22Rv1 (cell line): ENCODE results near the gene USP4.

Experiments
- H3K27ac ChIP-seq: fragments of 450-650 bp; 2 replicates; pipeline ENCODE4 v1.5.1; 2017
- ZFX ChIP-seq: fragments of 450-650 bp; IDR thresholded peaks from 2 replicates; pipeline ENCODE4 v1.6.1; 2017; ENCODE audit warnings: antibody characterized with exemption, borderline replicate concordance
- TF ChIP-seq, protein P1 (sequence below): fragments of 450-650 bp; IDR thresholded peaks from 2 replicates; pipeline ENCODE4 v1.5.1; 2017; ENCODE audit warnings: mild to moderate bottlenecking

Gene USP4

DNA sequence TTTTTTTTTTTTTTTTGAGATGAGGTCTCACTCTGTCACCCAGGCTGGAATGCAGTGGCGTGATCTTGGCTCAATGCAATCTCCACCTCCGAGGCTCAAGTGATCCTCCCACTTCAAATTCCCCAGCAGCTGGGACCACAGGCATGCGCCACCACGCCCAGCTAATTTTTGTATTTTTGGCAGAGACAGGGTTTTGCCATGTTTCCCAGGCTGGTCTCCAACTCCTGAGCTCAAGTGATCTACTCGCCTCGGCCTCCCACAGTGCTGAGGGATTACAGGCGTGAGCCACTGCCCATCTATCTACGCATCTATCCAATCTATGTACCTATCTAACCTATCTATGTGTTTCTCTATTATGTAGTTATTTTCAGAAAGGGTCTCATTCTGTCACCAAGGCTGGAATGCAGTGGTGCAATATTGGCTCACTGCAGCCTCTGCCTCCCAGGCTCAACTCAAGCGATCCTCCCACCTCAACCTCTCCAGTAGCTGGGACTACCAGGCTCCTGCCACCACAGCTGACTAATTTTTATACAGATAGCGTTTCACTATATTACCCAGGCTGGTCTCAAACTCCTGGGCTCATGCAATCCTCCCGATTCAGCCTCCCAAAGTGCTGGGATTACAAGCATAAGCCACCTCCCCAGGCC is 38.5 kb upstream of the USP4 start:
- TF ChIP-seq, protein P1, sequence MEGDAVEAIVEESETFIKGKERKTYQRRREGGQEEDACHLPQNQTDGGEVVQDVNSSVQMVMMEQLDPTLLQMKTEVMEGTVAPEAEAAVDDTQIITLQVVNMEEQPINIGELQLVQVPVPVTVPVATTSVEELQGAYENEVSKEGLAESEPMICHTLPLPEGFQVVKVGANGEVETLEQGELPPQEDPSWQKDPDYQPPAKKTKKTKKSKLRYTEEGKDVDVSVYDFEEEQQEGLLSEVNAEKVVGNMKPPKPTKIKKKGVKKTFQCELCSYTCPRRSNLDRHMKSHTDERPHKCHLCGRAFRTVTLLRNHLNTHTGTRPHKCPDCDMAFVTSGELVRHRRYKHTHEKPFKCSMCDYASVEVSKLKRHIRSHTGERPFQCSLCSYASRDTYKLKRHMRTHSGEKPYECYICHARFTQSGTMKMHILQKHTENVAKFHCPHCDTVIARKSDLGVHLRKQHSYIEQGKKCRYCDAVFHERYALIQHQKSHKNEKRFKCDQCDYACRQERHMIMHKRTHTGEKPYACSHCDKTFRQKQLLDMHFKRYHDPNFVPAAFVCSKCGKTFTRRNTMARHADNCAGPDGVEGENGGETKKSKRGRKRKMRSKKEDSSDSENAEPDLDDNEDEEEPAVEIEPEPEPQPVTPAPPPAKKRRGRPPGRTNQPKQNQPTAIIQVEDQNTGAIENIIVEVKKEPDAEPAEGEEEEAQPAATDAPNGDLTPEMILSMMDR: no peak
- TF ChIP-seq ZFX: no peak
- H3K27ac ChIP-seq: no peak overlapping the region

DNA sequence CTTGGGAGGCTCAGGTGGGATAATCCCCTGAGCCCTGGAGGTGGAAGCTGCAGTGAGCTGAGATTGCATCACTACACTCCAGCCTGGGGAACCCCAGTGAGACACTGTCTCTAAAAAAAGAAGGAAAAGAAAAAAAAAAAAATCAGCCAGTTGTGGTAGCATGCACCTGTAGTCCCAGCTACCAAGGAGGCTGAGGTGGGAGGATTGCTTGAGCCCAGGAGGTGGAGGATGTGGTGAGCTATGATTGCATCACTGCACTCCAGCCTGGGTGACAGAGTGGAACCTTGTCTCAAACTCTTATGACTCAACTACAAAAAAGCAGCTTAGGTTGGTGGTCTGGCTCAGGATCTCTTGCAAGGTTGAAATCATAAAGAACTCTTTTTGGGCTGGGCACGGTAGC is 37.6 kb upstream of the USP4 start:
- no peak overlapping the region for H3K27ac ChIP-seq
- no peak for TF ChIP-seq ZFX
- TF ChIP-seq, protein P1: no peak

DNA sequence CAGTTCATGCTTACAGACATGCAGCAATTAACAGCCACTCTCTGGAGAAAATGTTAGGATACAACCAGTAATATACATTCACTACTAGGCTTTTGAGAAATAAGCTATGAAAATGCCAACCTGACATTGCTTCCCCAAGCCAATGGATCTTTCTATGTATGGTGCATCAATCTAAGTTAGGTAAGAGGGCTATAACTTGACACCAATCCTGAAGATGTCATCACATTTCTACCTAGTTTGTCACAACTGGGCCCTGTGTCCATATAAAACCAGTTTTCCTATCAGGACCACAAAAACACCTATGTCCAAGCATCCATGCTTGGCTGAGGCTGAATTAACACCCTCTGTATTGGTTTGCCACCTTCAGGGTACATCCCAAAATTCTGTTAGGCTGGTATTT is 32.1 kb upstream of the USP4 start:
- H3K27ac ChIP-seq: no peak overlapping the region
- TF ChIP-seq ZFX: no peak
- TF ChIP-seq, protein P1: no peak

DNA sequence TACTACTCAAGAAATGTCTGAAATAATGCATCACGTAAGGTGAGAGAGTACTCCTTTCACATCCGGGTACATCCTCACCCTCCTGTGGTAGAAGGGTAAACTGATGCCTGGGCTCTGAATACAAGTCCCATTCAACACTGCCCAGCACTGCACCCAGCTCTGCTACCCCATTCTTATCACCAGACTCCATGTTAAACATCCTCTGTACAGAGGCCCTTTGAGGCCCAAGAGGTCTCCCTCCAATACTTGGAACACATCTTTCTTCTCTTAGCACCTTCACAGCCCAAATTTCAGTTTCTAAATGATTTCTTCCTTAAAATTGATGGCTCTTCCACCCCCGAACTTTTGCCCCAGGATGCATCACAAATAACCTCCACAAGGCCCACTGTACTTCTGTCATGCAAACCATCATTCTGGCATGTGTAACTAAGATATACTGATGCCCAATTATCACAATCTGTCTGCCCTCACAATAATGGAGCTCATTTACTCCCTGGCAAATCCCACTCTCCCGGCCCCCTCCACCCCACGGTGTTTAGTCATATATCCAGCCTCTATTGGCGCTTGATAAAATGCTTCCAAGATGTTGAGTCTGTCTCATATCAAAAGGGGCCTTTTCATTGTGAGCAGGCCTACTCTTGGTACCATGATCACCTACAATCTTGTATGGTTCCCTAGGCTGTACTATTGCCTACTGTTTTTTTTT is 30.9 kb upstream of the USP4 start:
- no peak for TF ChIP-seq ZFX
- TF ChIP-seq, protein P1: no peak
- no peak overlapping the region for H3K27ac ChIP-seq

DNA sequence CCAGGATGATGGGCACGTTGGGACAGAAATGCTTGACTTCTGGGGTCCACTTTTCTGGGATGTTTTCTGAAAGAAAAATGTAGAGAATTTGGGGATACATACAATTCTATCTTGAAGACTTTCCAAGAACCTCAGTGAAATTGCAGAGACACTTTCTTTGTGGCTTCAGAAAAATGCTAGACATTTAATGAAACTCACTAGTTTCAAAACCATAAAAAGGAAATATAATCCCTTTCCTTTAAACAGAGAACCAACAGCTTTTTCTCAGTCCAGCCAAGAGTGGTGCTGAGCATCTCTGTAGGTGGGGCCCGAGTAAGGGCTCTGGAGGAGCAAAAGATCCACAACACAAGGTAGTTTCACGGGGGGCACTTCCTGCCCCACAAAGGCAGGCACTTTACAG is 22.7 kb upstream of the USP4 start:
- no peak for TF ChIP-seq ZFX
- TF ChIP-seq, protein P1: no peak
- no peak overlapping the region for H3K27ac ChIP-seq

DNA sequence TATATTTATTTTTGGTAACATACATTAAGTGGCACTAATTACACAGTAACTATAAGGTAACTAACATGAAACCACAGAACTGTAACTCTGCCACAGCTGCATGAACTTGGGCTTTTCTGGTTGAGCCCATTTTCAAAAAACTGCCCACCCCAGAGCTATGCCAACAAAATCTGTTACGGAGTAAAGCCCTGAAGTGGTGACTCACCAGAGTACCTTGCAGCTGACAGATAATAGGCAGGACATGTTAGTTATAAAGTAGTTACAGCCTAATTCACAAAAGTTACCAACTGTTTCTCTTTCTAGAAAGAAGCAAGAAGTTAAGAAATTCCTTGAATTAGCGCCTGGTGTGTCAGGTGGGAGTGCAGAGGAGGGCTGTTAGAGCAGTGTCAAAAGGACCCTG is 19.8 kb upstream of the USP4 start:
- TF ChIP-seq, protein P1: no peak
- TF ChIP-seq ZFX: no peak
- H3K27ac ChIP-seq: peak overlapping the region; percentile 97

DNA sequence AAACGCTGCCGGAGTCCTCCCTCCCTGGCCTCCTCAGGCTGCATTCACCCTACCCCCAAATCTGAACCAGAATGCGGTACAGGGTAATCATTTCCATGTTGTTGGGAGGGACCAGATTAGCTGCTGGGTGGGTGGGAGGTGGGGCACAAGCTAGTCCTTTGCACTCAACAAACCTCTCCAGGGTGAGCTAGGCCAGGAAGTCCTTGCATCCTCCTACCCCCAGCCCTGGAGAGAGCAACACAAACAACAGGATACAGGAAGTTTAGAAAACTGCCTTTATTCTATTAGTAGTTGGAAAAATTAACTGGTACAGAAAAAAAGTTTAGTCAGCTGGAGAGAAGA is 19.0 kb upstream of the USP4 start:
- peak overlapping the region; percentile 97 for H3K27ac ChIP-seq
- TF ChIP-seq, protein P1: no peak
- TF ChIP-seq ZFX: no peak
